Pons (tissue), 1 donor: ENCODE measurements around the gene USP20.

Experiments
- DNase-seq: peaks from one replicate; pipeline ENCODE4 v3.0.0-alpha.2; 2016; ENCODE audit warnings: low spot score

The USP20 gene

GRCh38 chr9:129823935-129824601, 11.2 kb upstream of the USP20 start, which contains the start of gene TOR1A:
TSS of gene TOR1A (minus strand) at chr9:129824136. CDS start at chr9:129824085, 51 bp downstream.
- DNase-seq = peak; percentile 93

GRCh38 chr9:129826344-129826743, 8.9 kb upstream of the USP20 start:
- DNase-seq = no peak

DNA sequence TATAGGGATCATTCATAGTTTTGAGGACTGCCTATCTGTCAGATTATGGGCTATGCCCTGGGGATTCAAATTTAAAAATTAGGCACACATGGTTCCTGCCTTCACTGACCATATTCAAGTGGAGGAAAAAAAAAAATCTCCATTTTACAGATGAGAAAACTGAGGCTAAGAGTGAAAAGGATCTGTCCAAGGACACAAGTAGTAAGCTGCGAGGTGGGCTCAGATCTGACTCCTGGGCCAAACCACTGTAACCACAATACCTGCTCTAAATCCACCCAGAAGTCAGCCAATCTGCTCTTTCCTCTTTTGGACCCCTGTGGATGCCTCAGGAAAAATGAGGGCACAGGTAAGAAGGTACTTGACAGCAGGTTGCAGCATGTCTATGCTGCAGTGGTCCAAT, 8.5 kb upstream of the USP20 start:
- DNase-seq = no peak

- DNase-seq = no peak
These were observed 7.2 kb upstream of the USP20 start for GRCh38 chr9:129828051-129828450.

GRCh38 chr9:129828969-129829368, 6.3 kb upstream of the USP20 start:
- no peak for DNase-seq

DNA sequence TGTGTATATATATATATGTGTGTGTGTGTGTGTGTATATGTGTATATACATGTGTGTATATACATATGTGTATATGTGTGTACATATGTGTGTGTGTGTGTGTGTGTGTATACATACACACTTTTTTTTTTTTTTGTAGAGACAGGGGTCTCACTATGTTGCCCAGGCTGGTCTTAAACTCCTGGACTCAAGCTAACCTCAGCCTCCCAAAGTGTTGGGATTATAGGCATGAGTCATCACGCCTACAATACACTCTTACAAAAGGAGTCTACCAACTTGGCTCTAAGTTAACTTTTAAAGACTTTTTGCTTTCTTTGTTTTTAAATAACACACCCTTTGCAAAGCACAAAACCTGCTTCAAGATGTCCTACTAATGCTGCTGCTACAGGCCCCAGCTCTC, 2.3 kb upstream of the USP20 start:
- DNase-seq = no peak

GRCh38 chr9:129834489-129835127, 650 bp upstream of the USP20 start:
- DNase-seq = no peak

DNA sequence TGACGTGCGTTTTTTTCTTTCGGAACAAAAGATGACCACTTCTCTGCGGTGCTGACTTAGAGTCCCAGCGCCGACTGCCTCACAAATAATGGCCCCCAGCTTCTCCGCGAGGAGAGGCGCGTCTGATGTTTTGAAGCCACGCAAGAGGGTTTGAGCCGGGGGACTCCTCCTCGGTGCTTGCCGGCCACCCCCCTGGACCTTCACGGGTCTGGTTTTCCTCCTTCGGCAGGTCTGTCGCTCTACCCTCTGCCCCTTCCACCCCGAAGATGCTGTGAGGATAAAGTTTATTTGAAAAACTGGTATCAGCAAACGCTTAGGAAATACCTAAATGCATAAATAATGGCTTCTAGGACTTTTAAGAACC, 584 bp downstream of the USP20 start:
- DNase-seq = no peak

GRCh38 chr9:129836311-129837007, 1.2 kb downstream of the USP20 start:
- no peak for DNase-seq

GRCh38 chr9:129838707-129839259, 3.5 kb downstream of the USP20 start:
- DNase-seq = no peak

DNA sequence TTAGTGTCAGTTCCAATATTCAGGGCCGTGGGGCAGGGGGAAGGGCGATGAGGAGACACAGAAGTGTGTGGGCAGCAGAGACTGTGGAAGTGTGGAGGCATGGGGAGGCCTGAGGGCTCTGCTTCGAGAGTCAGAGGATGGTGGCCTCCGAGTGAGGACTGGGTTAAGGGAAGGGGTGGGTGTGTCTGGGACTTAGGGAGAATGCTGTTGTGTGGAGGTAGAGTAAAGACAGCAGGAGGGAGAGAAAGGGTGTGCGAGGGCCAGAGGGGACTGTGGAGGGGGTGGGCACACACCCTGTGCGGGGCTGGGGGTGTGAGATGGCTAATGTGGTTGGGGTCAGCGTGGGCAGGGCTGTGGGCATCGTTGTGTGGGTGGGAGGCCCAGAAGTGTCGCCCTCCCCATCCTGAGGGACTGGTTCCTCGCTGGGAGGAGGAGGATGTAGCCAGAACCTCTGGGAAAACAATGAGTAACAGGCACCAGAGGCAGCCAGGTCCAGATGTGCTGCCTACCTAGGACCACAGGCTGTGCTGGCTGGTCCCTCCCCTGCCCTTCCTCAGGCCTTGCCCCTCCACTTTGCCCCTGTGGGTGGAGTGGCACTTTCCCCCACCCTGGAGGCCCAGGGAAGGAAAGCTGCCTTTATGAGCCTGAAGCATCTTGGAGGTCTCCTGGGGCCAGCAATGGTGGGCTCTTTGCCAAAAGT, 4.2 kb downstream of the USP20 start:
- no peak for DNase-seq

DNA sequence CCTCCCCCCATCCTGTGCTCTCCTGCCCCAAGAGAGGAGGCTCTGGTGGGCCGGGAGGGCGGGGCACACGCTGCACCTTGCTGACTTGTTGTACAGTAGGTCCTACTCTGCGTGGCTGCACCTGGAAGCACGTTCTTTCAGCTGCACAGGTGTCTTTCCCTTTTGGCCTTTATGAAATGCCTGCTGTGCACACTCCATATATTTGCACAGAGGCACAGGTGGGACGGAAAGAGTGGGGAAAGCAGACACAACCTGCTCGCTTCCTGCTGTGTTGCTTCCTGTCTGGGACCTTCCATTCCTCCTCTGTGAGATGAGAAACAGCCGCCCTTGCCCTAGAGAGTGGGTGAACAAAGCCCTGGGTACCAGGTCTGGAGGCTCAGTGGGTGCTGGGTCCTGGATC, 4.8 kb downstream of the USP20 start:
- DNase-seq = no peak

DNA sequence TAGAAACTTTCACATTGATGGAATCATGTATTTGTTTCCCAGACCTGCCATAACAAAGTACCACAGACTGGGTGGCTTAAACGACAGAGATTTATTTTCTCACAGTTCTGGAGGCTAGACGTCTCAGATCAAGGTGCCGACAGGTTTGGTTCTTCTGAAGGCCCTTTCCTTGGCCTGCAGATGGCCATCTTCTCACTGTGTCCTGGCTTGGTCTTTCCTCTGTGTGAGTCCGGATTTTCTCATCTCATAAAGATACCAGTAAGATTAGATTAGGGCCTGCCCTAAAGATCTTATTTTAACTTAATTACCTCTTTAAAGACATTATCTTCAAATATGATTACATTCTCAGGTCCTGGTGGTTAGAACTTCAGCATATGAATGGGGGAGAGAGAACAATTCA, 5.8 kb downstream of the USP20 start:
- DNase-seq = no peak

GRCh38 chr9:129845373-129845772, 10.1 kb downstream of the USP20 start:
- no peak for DNase-seq

DNA sequence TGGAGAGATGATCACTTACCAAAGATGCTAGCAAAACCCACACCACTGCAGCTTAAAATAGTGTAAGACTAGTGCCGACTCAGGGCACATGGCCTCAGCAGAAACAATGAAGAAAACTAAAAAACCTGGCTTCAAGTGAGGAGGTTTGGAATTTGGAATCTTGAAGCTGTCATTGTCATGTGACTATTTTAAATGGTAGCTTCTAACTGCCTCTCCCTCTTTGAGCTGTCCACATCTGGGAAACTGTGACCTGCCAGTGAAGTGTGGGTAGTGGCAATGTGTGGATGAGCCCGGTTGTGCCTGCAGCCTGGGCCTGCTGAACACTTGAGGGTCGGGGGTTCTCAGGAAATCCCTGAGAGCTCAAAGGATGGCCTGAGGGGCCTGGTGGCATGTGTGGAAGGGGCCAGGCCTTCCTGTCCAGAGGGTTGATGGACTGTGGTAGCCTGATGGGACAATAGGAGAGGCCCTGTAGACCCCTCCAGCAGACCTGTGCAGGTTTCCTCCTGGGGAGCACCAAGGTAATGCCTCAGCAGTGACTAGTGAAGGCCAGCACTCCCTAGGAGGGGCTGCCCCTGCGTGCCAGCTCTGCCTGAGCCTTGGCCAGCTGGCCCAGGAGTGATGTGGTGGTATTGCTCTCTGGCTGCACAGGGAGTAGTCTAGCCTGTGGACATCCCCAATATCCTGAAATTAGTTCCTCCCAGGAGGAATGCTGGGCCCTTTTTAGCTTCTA, 13.6 kb downstream of the USP20 start:
- no peak for DNase-seq

DNA sequence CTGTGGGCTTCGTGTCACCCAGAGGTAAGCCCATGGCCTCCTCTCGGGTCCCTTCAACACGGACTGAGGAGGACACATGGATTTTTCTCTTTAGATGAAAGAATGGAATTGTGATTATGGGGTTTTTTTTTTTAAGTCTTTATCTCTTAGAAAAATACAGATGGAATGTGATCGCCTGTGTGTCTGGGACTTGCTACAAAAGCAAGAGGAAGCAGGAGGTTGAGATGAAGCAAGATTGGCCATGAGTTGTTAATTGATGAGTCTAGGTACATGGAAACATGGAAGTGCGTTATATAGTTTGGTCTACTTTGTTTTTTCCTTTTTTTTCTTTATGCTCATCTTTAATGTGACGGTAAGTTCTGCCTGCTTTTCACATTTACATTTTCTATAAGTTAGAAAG, 14.6 kb downstream of the USP20 start:
- no peak for DNase-seq

DNA sequence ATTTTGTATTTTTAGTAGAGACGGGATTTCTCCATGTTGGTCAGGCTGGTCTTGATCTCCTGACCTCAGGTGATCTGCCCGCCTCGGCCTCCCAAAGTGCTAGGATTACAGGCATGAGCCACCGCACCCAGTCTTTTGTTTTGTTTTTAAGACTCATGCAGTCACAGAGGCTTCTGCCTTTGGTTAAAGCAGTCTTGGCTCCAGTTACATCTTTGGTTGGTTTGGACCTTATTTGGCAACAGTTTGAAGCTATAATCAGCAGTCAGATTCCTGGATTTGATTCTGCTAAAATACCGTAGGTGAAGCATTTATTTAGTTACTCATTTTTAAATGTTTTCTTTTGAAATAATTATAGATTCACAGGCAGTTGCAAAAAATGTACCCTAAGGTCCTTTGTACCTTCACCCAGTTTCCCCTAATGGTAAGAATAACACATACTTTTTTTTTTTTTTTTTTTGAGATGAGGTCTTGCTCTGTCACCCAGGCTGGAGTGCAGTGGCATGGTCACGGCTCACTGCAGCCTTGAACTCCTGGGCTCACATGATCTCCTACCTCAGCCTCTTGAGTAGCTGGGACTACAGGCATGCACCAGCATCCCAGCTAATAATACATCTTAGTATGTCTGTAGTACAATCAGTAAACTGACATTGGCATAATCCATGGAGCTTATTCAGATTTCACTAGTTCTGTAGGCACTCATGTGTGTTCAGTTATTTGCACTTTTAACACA, 15.7 kb downstream of the USP20 start:
- DNase-seq = no peak

GRCh38 chr9:129851821-129852220, 16.6 kb downstream of the USP20 start:
- DNase-seq = no peak

GRCh38 chr9:129852579-129852978, 17.3 kb downstream of the USP20 start:
- DNase-seq = no peak

GRCh38 chr9:129853614-129854013, 18.4 kb downstream of the USP20 start:
- DNase-seq = no peak

GRCh38 chr9:129854588-129855110, 19.4 kb downstream of the USP20 start:
- no peak for DNase-seq
